Measurements from ENCODE around the gene GAREM1. TPM values are rescaled to one million over a fixed set of nuclear protein-coding genes. Genes with fewer than 3 reads are reported as not detected.

Gene GAREM1
- total and polyA plus RNA-seq, 2 donors (not counting 3 experiments of a cell fraction or from before 2014, with no cell fraction given) = 0.69 to 1.0 TPM

GRCh38 chr18:32450026-32450691 lies 20.5 kb downstream of the GAREM1 start:
- no peak for TF ChIP-seq CTCF (IDR thresholded peaks at IDR 0.05; ENCODE audit: extremely low read depth in 1 of 2, insufficient read depth in 1 of 2, low read depth in 1 of 2, low read length in 2 of 2)
- ChIA-PET CTCF (interaction anchor here (0.8 to 1.2 kb wide), 3 partner anchors 8 to 21 kb away, joined by 3 read pairs; partner anchors contain the start of gene GAREM1), POLR2A (no interaction called here)
- Histone ChIP-seq H3K27me3 (ENCODE audit: control insufficient read depth in 2 of 2, insufficient read depth in 2 of 2, low read length in 2 of 2) (peaks cover 0 to 2% of the 10 kb centered on the region in 2 experiments), H2AFZ (ENCODE audit: low read depth, low read length) (no peak overlapping the region), H3K27ac (ENCODE audit: insufficient read depth, low read depth, low read length) (no peak overlapping the region), H3K4me3 (replicated peaks in 1 of 3; ENCODE audit: insufficient read depth in 1 of 3, low read depth in 1 of 3, low read length in 3 of 3) (no peak overlapping the region), H3K9ac (replicated peaks; ENCODE audit: extremely low read depth, insufficient read depth, low read length) (no peak overlapping the region), H3K9me1 (replicated peaks; ENCODE audit: control insufficient read depth, extremely low read depth, insufficient read depth, low read length) (no peaks in the 10 kb centered on the region), H3K79me2 (ENCODE audit: control insufficient read depth, insufficient read depth, low read length) (no peaks in the 10 kb centered on the region), H3K4me1 (ENCODE audit: control insufficient read depth, extremely low read depth, insufficient read depth, low read length) (no peaks in the 10 kb centered on the region), H3K36me3 (ENCODE audit: control insufficient read depth in 2 of 2, extremely low read depth in 1 of 2, insufficient read depth in 2 of 2, low read length in 2 of 2) (no peaks in the 10 kb centered on the region), H4K20me1 (replicated peaks; ENCODE audit: control insufficient read depth, extremely low read depth, insufficient read depth, low read length) (no peaks in the 10 kb centered on the region), H3K9me3 (replicated peaks; ENCODE audit: control insufficient read depth, insufficient read depth, low read length) (no peaks in the 10 kb centered on the region), H3K4me2 (ENCODE audit: insufficient read depth, low read length) (no peak overlapping the region)
- intact Hi-C loops (cut with micrococcal nuclease) = no loop called here
- dilution Hi-C loops (cut with MboI; ENCODE audit: extremely low pct_ligation_motif_present, low sequenced_read_pairs) = no loop called here
- no peak for FAIRE-seq
- no TSS peak for BruUV-seq (replicated peaks)
- DNase-seq (ENCODE audit: low read depth, low spot score) = no peak

DNA sequence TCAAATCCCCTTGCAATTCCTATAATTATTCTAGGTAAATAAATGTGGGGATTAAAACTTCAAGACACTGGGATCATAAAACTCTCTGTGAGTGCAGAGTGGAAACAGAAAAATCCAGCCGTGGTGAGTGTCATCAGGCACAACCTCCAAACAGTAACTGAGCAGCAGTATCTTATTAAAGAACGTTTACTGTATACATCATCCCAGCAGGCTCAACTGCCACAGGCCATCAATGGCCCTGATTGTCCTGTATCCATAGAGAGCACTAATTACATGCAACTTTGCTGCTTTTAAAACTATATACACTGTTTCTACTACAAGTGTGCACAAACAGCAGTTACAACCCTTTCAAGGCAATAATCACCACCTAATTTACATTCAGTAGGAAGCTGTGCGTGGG lies 23.9 kb downstream of the GAREM1 start:
- CTCF ChIA-PET = interaction anchor here (1.0 kb wide), 1 partner anchor 89 kb away, joined by 3 read pairs; no protein-coding TSS in a partner anchor
- intact Hi-C loops (cut with micrococcal nuclease) (no loop called here), dilution Hi-C loops (cut with MboI; ENCODE audit: extremely low pct_ligation_motif_present, low sequenced_read_pairs) (no loop called here)
- Histone ChIP-seq H2AFZ (ENCODE audit: low read depth, low read length) (no peak overlapping the region), H3K9ac (replicated peaks; ENCODE audit: extremely low read depth, insufficient read depth, low read length) (no peak overlapping the region), H3K9me1 (replicated peaks; ENCODE audit: control insufficient read depth, extremely low read depth, insufficient read depth, low read length) (no peaks in the 10 kb centered on the region), H4K20me1 (replicated peaks; ENCODE audit: control insufficient read depth, extremely low read depth, insufficient read depth, low read length) (no peaks in the 10 kb centered on the region), H3K27ac (ENCODE audit: insufficient read depth, low read depth, low read length) (no peak overlapping the region), H3K4me1 (ENCODE audit: control insufficient read depth, extremely low read depth, insufficient read depth, low read length) (no peaks in the 10 kb centered on the region), H3K4me3 (replicated peaks in 1 of 3; ENCODE audit: insufficient read depth in 1 of 3, low read depth in 1 of 3, low read length in 3 of 3) (no peak overlapping the region), H3K36me3 (ENCODE audit: control insufficient read depth in 2 of 2, extremely low read depth in 1 of 2, insufficient read depth in 2 of 2, low read length in 2 of 2) (no peaks in the 10 kb centered on the region), H3K79me2 (ENCODE audit: control insufficient read depth, insufficient read depth, low read length) (no peaks in the 10 kb centered on the region), H3K9me3 (replicated peaks; ENCODE audit: control insufficient read depth, insufficient read depth, low read length) (no peaks in the 10 kb centered on the region), H3K27me3 (ENCODE audit: control insufficient read depth in 2 of 2, insufficient read depth in 2 of 2, low read length in 2 of 2) (peaks cover 0 to 2% of the 10 kb centered on the region in 2 experiments), H3K4me2 (ENCODE audit: insufficient read depth, low read length) (no peak overlapping the region)
- FAIRE-seq = no peak
- no peak for TF ChIP-seq EZH2 (IDR thresholded peaks at IDR 0.05; ENCODE audit: borderline replicate concordance, low read depth, low read length, severe bottlenecking)
- DNase-seq (ENCODE audit: low read depth, low spot score) = no peak
- POLR2A ChIA-PET = no interaction called here
- BruUV-seq (replicated peaks) = no TSS peak

Data from endothelial cell of umbilical vein (primary cell).